ENCODE data around the gene GUCA1A. TPM values are rescaled to one million over a fixed set of nuclear protein-coding genes. Genes with fewer than 3 reads are reported as not detected.
A peak's percentile ranks its signal among the peaks of the same experiment; 100 is the strongest.

Gene GUCA1A
- total RNA-seq, 1 experiment from 2014 or later: 17.2 TPM

DNA sequence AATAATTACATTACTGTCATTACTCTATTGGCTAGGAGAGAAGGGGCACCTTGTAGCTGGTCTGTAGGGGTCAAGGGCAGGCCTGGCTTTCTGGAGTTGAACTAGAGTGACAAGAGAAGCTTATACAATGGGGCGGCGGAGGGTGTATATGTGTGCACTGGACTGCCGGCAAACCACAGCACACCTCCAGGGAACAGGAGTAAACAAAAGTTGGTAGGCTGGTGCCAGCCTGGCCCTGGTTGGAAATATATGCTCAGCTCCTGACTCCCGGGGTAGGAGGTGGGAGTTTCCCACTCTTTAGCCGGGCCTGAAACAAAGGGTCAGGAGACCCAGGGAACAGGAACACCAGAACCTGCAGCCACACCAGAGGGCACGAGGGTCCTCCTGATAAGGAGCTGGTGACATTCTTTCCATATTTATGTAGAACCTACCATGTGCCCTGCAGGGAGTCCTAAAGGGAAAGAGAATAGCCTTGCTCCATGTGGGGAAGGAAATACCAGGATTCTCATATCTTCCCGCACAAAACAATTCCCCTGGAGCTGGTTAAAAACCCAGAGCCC, 35.9 kb upstream of the GUCA1A start:
- peak overlapping the region; percentile 42 for H3K9ac ChIP-seq (ENCODE audit: extremely low read depth, insufficient read length, low read length)
- H4K8ac ChIP-seq (replicated peaks; ENCODE audit: insufficient read length, low read depth, low read length): no peak overlapping the region
- no peak overlapping the region for H2BK20ac ChIP-seq (ENCODE audit: low read depth, low read length, poor library complexity, severe bottlenecking)
- H2BK120ac ChIP-seq (ENCODE audit: low read depth, low read length, poor library complexity, severe bottlenecking): peak overlapping the region; percentile 82
- H3K4ac ChIP-seq (ENCODE audit: low read depth, low read length): no peak overlapping the region
- Mint-ChIP-seq H3K27ac (peak overlapping the region; percentile 98 to 99 (median 99)), H3K4me3 (peak overlapping the region; percentile 45 to 56), H3K27me3 (ENCODE audit: low read depth) (peaks cover 1% of the 10 kb centered on the region; the same call in 1 of the 2 replicates), H3K36me3 (ENCODE audit: insufficient read depth in 1 of 3, low read depth in 3 of 3) (peaks cover 10 to 38% (median 23%) of the 10 kb centered on the region in 3 experiments), H3K4me1 (peaks cover 72 to 75% of the 10 kb centered on the region in 2 experiments), H3K9me3 (no peaks in the 10 kb centered on the region)
- peak overlapping the region; percentile 15 for H2AK5ac ChIP-seq (ENCODE audit: insufficient read length, low read length)
- peaks cover 9% of the 10 kb centered on the region for H3K23me2 ChIP-seq (ENCODE audit: insufficient read length, low read depth, low read length, poor library complexity, severe bottlenecking)
- H2BK12ac ChIP-seq (ENCODE audit: insufficient read length, low read depth, low read length): peak overlapping the region; percentile 43
- peak overlapping the region; percentile 44 for H3K4me2 ChIP-seq (ENCODE audit: insufficient read depth, insufficient read length, low read length)
- TF ChIP-seq, protein P1, sequence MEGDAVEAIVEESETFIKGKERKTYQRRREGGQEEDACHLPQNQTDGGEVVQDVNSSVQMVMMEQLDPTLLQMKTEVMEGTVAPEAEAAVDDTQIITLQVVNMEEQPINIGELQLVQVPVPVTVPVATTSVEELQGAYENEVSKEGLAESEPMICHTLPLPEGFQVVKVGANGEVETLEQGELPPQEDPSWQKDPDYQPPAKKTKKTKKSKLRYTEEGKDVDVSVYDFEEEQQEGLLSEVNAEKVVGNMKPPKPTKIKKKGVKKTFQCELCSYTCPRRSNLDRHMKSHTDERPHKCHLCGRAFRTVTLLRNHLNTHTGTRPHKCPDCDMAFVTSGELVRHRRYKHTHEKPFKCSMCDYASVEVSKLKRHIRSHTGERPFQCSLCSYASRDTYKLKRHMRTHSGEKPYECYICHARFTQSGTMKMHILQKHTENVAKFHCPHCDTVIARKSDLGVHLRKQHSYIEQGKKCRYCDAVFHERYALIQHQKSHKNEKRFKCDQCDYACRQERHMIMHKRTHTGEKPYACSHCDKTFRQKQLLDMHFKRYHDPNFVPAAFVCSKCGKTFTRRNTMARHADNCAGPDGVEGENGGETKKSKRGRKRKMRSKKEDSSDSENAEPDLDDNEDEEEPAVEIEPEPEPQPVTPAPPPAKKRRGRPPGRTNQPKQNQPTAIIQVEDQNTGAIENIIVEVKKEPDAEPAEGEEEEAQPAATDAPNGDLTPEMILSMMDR (conservative IDR thresholded peaks at IDR 0.05): no peak
- no peaks in the 10 kb centered on the region for H3K27me3 ChIP-seq (ENCODE audit: insufficient read depth, low read length)
- H4K5ac ChIP-seq (ENCODE audit: insufficient read length, low read depth, low read length): peak overlapping the region; percentile 9
- no CpG with 5 or more reads among the region's 7 CpGs for WGBS (ENCODE audit: extremely low coverage, insufficient read length, low lambda C conversion rate)
- H2AFZ ChIP-seq (ENCODE audit: low read length): no peak overlapping the region
- H2BK15ac ChIP-seq (ENCODE audit: low read depth, low read length): no peak overlapping the region
- peak overlapping the region; percentile 16 for H3K18ac ChIP-seq (ENCODE audit: insufficient read length, low read depth, low read length)
- peaks cover 24% of the 10 kb centered on the region; the same call in 1 of the 2 replicates for H3K79me2 ChIP-seq (ENCODE audit: insufficient read depth, low read length)
- DNase-seq: peak; percentile 64
- no peaks in the 10 kb centered on the region for H4K20me1 ChIP-seq (ENCODE audit: control insufficient read depth, insufficient read depth, insufficient read length)
- H3K14ac ChIP-seq (ENCODE audit: insufficient read depth, low read length): peak overlapping the region; percentile 79; the same call in 1 of the 2 replicates
- peak overlapping the region; percentile 91 for H3K27ac ChIP-seq (ENCODE audit: insufficient read length, low read depth, low read length)
- H3K23ac ChIP-seq (ENCODE audit: insufficient read length, low read depth, low read length): no peak overlapping the region
- no peak overlapping the region for H4K91ac ChIP-seq (ENCODE audit: insufficient read length, low read depth, low read length)
- no peaks in the 10 kb centered on the region for H3K79me1 ChIP-seq (ENCODE audit: insufficient read depth, low read depth, low read length, poor library complexity, severe bottlenecking)
- no peaks in the 10 kb centered on the region for H3K9me3 ChIP-seq (ENCODE audit: control insufficient read depth, low read depth, low read length)
- H3K4me1 ChIP-seq (ENCODE audit: insufficient read depth, low read length): peaks cover 21% of the 10 kb centered on the region
- H3K56ac ChIP-seq (ENCODE audit: insufficient read length, low read depth, low read length): no peak overlapping the region
- peak overlapping the region; percentile 26 for H2BK5ac ChIP-seq (ENCODE audit: insufficient read length, low read length)
- H3T11ph ChIP-seq (ENCODE audit: low read length): no peak overlapping the region
